ENCODE data around the gene CELF2.

DNA sequence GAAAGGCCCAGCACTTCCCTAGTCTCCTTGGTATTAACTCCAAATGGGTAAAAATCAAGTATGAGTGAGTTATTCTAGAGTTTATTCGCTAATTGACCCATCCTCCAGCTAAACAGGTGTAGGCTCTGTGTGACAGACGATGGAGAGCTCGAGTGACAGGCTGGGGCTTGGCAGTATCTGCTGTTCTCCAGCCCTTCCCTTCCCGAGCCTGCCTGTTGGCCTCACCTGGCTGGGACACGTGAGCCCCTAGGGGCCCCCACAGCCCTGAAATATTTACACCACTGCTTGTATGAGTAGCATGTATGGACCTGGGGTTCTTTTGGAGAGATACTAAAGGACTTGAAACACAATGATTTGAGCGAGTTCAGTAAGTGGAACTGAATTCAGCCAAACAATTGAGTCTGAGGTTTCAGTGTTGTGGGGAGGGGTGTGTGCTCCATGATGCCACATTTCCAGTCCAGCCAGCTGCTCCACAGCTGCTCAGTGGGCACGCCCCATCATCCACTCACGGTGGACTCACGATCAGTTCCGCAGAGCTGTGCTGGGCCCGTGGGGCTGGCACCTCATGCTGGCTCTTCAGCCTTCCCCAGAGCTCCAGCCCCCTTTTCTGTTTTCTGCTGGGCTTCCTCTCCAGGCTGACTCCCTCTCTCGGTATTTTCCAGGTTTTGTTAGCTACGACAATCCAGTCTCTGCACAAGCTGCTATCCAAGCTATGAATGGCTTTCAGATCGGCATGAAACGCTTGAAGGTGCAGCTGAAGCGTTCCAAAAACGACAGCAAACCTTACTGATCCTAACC, 310.8 kb downstream of the CELF2 start:
- TF ChIP-seq, protein P1, sequence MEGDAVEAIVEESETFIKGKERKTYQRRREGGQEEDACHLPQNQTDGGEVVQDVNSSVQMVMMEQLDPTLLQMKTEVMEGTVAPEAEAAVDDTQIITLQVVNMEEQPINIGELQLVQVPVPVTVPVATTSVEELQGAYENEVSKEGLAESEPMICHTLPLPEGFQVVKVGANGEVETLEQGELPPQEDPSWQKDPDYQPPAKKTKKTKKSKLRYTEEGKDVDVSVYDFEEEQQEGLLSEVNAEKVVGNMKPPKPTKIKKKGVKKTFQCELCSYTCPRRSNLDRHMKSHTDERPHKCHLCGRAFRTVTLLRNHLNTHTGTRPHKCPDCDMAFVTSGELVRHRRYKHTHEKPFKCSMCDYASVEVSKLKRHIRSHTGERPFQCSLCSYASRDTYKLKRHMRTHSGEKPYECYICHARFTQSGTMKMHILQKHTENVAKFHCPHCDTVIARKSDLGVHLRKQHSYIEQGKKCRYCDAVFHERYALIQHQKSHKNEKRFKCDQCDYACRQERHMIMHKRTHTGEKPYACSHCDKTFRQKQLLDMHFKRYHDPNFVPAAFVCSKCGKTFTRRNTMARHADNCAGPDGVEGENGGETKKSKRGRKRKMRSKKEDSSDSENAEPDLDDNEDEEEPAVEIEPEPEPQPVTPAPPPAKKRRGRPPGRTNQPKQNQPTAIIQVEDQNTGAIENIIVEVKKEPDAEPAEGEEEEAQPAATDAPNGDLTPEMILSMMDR (IDR thresholded peaks at IDR 0.05), result no peak
- TF ChIP-seq POLR2A (IDR thresholded peaks at IDR 0.05) (no peak), POLR2AphosphoS5 (IDR thresholded peaks at IDR 0.05) (no peak)
